ENCODE results near the gene PLCH2. TPM values are rescaled to one million over a fixed set of nuclear protein-coding genes. Genes with fewer than 3 reads are reported as not detected.

Gene PLCH2
- total RNA-seq, 2 experiments from 2014 or later, result 1.4 to 2.2 TPM

DNA sequence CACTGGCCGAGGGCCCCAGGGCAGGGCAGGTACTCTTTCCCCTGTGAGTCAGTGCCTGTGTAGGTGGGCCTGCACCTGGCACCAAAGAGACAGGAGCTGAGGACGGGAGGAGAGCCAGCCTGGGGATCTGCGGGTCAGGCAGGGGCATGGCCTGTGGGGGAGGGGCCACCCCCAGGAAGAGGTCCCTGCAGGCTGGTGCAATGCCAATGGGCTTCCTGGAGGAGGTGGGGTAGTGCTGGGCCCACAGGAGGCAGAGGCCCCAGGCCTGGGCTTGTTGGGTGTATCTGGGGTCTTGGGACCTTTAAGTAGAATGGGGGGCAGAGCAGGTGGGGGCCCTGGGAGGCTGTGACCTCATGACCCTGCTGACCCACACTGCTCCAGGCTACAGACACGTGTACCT, 23.2 kb downstream of the PLCH2 start:
- Histone ChIP-seq H3K36me3 (ENCODE audit: insufficient read depth, low read length) (no peaks in the 10 kb centered on the region), H3K9me3 (ENCODE audit: low read length) (no peaks in the 10 kb centered on the region), H2AFZ (ENCODE audit: low read length) (no peak overlapping the region), H3K9me2 (ENCODE audit: insufficient read depth, low read length) (no peaks in the 10 kb centered on the region), H3K79me2 (ENCODE audit: insufficient read depth, low read depth, low read length) (no peaks in the 10 kb centered on the region), H3K27ac (ENCODE audit: low read depth, low read length, poor library complexity, severe bottlenecking) (no peak overlapping the region), H3K4me2 (ENCODE audit: low read length) (peak overlapping the region; percentile 47), H3K4me3 (ENCODE audit: low read depth, low read length, poor library complexity, severe bottlenecking) (no peak overlapping the region), H3K4me1 (ENCODE audit: insufficient read depth, low read length, poor library complexity, severe bottlenecking) (peaks cover 63% of the 10 kb centered on the region), H4K20me1 (ENCODE audit: insufficient read depth, low read length) (no peaks in the 10 kb centered on the region)
- BruUV-seq (replicated peaks), result no TSS peak
- ChIA-PET CTCF (ENCODE audit: unreplicated experiment) (no interaction called here), POLR2A (no interaction called here)
- TF ChIP-seq EZH2phosphoT487 (IDR thresholded peaks at IDR 0.05; ENCODE audit: borderline replicate concordance, low read depth, low read length), result no peak
- TF ChIP-seq, protein P1, sequence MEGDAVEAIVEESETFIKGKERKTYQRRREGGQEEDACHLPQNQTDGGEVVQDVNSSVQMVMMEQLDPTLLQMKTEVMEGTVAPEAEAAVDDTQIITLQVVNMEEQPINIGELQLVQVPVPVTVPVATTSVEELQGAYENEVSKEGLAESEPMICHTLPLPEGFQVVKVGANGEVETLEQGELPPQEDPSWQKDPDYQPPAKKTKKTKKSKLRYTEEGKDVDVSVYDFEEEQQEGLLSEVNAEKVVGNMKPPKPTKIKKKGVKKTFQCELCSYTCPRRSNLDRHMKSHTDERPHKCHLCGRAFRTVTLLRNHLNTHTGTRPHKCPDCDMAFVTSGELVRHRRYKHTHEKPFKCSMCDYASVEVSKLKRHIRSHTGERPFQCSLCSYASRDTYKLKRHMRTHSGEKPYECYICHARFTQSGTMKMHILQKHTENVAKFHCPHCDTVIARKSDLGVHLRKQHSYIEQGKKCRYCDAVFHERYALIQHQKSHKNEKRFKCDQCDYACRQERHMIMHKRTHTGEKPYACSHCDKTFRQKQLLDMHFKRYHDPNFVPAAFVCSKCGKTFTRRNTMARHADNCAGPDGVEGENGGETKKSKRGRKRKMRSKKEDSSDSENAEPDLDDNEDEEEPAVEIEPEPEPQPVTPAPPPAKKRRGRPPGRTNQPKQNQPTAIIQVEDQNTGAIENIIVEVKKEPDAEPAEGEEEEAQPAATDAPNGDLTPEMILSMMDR (conservative IDR thresholded peaks at IDR 0.05; ENCODE audit: low read length), result no peak
- intact Hi-C loops (cut with micrococcal nuclease; ENCODE audit: unreplicated experiment), result no loop called here
- no peak for DNase-seq (ENCODE audit: low spot score)

DNA sequence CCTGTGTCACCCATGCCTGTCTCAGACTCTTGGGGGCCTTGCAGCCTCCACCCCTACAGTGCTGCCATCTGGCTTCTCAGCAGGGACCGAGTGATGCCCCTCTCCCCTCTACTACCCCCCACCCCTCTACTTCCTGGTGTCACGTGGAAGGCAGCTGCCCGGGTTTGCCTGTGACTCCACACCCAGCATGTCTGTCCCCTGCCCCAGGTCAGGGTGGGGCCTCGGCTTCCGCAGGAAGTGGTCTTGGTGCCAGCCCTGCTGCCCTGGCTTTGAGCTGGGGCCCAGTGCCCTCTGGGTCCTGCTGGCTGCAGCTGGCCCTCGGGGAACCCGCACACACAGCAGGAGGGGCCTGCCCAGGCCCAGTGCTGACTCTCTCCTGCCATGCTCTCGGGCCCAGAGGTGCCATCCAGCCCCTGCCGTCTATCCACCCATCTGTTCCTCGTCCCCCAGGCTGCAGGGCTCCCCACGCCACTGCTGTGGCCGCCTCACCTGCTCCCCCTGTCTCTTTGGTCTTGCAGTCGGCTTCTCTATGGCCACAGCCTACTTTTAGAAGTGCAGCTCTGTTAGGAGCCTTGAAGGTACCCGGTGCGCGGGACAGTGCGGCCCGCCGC, 24.0 kb downstream of the PLCH2 start:
- TF ChIP-seq, protein P1 (conservative IDR thresholded peaks at IDR 0.05; ENCODE audit: low read length), result no peak
- TF ChIP-seq EZH2phosphoT487 (IDR thresholded peaks at IDR 0.05; ENCODE audit: borderline replicate concordance, low read depth, low read length), result no peak
- peak overlapping the region; percentile 16 for H3K27ac ChIP-seq (ENCODE audit: low read depth, low read length, poor library complexity, severe bottlenecking)
- CTCF ChIA-PET (ENCODE audit: unreplicated experiment), result interaction anchor here (0.5 kb wide), 1 partner anchor 239 kb away, joined by 3 read pairs; no protein-coding TSS in a partner anchor

More for the DNA sequence above, 24.0 kb downstream of the PLCH2 start:
- H3K9me3 ChIP-seq (ENCODE audit: low read length), result no peaks in the 10 kb centered on the region
- intact Hi-C loops (cut with micrococcal nuclease; ENCODE audit: unreplicated experiment), result loop anchor here (2.0 kb wide), 1 partner anchor 27 kb away; the partner anchor contains the start of gene PANK4
- peak; percentile 66 for DNase-seq (ENCODE audit: low spot score)
- H3K4me2 ChIP-seq (ENCODE audit: low read length), result peak overlapping the region; percentile 47
- BruUV-seq (replicated peaks), result no TSS peak
- H3K4me1 ChIP-seq (ENCODE audit: insufficient read depth, low read length, poor library complexity, severe bottlenecking), result peaks cover 54% of the 10 kb centered on the region
- no peaks in the 10 kb centered on the region for H4K20me1 ChIP-seq (ENCODE audit: insufficient read depth, low read length)
- H3K79me2 ChIP-seq (ENCODE audit: insufficient read depth, low read depth, low read length), result no peaks in the 10 kb centered on the region
- H2AFZ ChIP-seq (ENCODE audit: low read length), result no peak overlapping the region; the same call in 1 of the 2 replicates
- H3K36me3 ChIP-seq (ENCODE audit: insufficient read depth, low read length), result no peaks in the 10 kb centered on the region
- POLR2A ChIA-PET, result no interaction called here
- H3K9me2 ChIP-seq (ENCODE audit: insufficient read depth, low read length), result no peaks in the 10 kb centered on the region
- H3K4me3 ChIP-seq (ENCODE audit: low read depth, low read length, poor library complexity, severe bottlenecking), result no peak overlapping the region
